ENCODE results near the gene DDTL.
"Not testable (repeated sequence)": the region's sequence is repeated elsewhere in the genome, so short reads cannot be mapped to it uniquely, and the experiment has no call there.

The DDTL gene

DNA sequence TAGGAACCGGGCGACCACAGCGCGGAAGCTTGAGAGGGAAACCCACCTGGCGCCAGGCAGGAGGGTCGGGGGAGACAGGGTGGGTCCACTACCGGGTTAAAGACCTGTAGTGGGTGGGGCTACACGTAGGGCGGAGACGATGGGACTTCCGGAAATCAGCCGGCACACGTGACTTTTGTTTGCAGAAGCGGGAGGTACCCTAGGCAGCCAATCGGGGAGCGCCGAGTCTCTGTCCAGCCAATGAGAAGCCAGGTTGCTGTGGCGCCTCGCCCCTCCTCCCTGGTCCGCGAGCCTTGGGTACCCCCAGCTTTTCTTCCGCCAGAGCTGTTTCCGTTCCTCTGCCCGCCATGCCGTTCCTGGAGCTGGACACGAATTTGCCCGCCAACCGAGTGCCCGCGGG is at the start of gene DDTL:
Gene DDTL, plus strand, starts transcription at position 321 of the 400 bp plus-strand sequence. Its CDS starts 27 bp downstream, at position 348.
- not testable (repeated sequence) for DNase-seq (ENCODE audit: low spot score)

DNA sequence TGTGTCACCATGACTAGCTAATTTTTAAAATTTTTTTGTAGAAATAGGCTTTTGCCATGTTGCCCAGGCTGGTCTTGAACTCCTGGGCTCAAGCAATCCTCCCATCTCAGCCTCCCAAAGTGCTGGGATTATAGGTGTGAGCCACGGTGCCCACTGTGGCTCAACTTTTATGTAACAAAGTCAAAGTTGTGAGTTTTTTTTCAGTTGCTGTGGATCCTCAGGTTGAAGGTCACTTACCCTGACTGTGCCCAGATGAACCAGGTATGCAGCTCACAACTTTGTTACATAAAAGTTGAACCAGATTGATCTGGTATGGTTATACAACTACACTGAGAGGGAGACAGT is 46.4 kb upstream of the DDTL start:
- not testable (repeated sequence) for DNase-seq (ENCODE audit: low spot score)

DNA sequence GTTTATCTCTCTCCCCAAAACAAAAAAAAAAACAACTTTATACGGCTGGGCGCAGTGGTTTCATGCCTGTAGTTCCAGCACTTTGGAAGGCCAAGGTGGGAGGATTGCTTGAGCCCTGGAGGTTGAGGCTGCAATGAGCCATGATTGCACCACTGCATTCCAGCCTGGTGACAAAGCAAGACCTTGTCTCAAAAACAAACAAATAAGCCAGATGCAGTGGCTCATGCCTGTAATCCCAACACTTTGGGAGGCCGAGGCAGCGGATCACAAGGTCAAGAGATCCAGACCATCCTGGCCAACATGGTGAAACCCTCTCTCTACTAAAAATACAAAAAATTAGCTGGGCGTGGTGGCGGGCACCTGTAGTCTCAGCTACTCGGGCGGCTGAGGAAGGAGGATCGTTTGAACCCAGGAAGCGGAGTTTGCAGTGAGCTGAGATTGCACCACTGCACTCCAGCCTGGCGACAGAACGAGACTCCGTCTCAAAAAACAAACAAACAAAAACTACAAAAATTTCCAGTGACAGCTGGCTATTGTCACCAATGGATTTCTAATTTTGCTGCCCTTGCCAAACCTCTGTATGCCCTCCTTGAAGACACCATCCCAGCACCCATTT is 45.0 kb upstream of the DDTL start:
- DNase-seq (ENCODE audit: low spot score) = not testable (repeated sequence)

DNA sequence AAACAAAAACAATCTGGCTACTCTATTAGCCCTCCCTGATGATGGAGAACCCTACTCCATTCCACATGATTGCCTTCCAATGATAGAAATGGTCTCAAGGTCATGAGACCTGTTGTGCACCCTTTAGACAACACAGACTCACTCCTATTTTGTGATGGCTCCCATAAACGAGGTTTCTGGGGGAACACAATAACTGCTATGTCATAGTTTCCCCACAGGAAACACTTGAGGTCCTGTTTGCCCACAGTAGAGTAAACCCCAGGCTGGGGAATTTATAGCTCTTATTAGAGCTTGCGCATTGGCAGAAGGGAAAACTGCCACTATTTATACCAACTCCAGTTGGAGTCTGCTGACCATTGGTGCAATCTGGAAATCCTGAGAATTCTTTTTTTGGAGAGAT is 43.8 kb upstream of the DDTL start:
- DNase-seq (ENCODE audit: low spot score) = no peak

DNA sequence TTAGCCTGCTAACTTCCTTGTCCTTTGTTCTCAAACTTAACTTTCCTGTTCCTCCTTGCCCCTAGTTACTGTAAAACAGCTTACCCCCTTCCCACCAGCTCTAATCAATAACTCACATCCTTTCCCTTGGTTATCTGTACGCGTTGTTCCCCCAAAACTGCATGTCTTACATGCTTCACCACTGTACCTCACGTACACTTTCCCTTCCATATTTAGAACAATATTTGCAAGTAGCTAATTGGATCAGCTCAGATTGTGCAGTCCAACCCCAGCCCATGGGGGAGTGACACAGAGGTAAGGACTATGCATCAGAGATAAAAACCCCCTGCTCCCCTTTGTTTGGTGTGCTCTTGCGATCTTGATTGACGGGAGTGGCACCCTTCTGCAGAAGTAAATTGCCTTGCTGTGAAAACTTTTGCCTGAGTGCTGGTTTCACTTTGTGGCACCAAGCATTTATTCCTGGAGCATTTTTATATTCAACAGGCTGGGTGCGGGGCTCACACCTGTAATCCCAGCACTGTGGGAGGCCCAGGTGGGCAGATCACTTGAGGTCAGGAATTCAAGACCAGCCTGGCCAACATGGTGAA is 41.6 kb upstream of the DDTL start:
- no peak for DNase-seq (ENCODE audit: low spot score)

DNA sequence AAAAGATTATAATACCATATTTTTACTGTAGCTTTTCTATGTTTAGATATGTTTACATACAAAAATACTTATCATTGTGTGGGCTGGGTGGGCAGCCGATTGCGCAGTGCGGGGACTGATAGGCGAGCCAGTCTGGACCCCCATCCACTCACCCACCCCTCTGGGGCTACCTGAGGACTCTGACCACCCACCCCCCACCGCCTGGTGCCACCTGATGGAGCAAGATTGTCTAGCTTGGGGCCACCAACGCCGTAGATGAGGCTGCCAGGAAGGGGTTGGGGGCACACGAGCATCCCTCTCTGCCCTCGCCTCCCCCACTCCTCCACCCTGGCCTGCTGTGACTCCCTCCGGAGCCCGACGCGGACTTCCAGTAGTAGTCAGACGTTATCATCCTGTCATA is 40.1 kb upstream of the DDTL start:
- no peak for DNase-seq (ENCODE audit: low spot score)

DNA sequence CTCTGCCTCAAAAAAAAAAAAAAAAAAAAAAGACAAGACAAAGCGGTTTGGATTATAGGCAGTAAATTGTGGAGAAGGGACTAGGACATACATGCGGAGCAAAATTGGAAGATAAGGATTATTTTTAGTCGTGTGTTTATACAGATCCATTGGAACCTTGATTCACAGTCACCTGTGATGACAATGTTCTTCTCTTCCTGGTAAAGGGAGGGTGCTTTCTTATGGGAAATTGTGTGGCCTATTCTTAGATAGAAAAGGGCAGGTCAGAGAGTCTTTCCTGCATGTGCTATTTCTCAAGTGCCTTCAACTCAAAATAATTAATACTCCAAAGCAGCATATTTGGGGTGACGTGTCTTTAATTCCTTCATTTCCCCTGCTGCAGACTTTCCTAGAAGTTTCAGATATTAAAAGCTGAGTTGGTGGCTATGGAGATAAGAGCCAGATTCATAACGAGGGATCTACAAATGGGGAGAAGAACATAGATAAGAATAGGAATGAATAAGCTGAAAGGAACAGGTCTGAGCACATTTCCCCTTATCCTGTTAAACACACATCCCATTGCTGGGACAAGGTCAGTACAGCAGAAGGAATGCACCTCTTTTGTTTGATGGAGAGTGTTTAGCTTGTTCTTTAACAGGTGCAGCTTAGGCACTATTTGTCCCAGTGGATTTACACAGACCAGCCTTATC is 28.2 kb upstream of the DDTL start:
- DNase-seq (ENCODE audit: low spot score) = no peak

DNA sequence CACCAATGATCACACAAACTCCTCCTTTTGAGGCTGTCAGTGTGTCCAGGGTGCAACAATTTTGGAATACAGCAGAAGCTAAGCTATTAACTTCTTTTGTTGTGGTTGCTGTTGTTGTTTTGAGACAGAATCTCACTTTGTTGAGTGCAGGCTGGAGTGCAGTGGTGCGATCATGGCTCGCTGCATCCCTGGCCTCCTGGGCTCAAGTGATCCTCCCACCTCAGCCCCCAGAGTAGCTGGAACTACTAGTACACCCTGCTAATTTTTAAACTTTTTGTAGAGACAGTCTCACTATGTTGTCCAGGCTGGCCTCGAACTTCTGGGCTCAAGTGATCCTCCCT is 27.7 kb upstream of the DDTL start:
- no peak for DNase-seq (ENCODE audit: low spot score)

DNA sequence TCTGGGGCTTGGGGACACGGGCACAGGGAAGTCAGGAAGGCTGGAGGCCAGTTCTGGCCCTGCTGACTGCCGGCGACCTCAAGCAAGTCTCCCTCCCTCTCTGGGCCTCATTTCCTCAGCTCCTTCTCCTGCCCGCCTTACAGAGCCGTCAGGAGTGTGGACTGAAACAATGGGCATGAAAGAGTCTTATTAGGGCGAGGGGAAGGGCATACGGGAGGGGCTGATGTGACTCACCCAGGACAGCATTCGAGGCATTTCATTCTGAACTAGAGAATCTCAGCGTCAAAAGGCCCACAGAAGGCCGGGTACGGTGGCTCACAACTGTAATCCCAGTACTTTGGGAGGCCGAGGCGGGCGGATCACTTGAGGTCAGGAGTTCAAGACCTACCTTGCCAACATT is 26.5 kb upstream of the DDTL start:
- DNase-seq (ENCODE audit: low spot score) = not testable (repeated sequence)

DNA sequence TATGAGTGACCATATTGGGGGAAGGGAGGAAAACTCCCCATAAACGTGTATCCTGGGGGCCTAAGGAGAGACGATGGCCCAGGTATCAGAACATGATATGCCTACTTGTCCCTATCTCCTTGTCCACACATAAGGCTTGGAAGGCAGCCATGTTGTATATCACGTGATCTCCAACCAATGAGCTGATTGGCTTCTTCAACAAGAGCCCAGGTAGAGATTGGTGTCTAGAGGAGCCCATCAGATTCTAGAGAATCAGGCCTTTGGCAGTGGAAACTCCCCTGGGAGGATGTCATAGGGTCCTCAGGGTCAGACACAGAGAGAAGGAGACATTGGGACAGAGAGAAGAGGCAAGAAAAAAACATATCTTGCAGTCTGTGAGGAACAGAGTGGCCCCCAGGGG is 19.3 kb upstream of the DDTL start:
- not testable (repeated sequence) for DNase-seq (ENCODE audit: low spot score)

DNA sequence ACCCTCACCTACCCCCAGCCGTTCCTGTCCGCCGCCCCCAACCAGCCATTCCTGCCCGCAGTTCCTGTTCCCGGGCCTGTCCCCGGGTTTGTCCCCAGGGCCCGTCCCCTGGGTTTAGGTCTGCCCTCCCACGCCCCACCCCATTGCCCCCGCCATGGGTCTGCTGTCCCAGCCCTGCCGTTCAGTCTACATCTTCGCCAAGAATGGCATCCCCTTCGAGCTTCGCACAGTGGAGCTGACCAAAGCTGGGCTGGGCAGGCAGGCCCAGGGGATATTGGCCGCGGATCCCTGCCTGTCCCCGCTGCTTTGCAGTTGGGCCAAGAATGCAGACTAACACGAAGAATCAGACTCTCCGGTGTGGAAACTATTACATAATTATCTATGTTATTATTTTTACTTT is 16.9 kb upstream of the DDTL start:
- DNase-seq (ENCODE audit: low spot score) = not testable (repeated sequence)

DNA sequence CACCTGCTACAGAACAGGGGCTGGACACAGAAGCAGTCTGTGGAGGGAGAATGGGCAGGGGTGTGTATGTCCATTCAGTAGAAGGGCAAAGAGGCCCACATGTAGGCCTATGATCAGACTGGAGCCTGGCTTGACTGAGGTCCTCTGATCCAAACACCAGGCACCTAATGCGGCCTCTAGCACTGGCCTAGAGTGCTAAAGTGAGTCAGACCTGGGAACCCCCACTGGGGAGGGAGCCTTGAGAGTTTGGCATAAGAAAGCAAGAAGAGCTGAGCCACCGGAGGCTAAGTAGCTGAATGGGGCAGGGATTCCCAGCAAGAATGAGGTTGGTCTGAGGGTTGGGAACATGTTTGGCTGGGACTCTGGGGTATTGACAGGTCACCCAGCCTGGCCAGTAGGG is 15.3 kb upstream of the DDTL start:
- DNase-seq (ENCODE audit: low spot score) = not testable (repeated sequence)

DNA sequence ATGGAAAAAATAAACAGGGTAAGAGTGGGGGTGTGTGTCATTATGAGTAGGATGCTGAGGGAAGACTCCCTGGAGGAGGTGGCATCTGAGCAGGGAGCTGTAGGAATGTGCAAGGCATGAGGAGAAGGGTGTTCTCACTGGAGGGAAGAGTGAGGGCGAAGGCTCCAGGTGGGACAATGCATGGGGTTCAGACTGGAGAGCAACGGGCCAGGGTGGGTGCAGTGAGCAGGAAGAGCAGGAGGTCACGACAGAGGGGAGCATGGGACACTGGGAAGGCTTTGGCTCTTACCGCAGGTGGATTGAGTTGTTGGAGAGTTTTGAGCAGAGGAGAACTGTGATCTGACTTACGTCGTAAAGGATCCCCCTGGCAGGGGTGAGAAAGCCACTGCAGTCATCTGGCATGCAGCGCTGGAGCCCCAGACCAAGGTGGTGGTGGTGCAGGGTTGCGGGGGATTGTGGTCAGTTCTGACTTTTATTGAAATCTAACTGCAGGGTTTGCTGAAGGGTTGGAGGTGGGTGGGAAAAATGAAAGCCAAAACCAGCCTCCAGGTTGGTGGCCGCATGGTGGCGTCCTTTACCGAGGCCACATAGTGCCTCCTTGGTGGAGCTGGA is 13.8 kb upstream of the DDTL start:
- not testable (repeated sequence) for DNase-seq (ENCODE audit: low spot score)

DNA sequence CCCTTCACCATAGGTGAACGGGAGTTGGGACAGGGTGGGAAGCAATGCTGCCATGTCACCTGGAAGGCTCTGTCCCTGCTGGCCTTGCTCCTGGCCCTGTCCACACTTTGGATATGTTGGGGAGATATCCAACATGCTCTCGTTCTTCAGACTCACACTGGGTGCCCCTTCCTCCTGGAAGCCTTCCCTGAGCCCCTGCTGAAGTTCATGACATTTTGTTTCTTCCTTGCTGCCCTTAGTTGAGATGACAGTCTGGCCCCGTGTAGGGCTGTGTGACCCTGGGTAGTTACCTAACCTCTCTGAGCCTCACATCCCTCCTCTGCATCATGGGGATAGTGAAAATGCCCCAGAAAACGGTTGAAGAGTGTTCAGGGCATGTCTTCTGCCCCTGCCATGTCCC is 13.2 kb upstream of the DDTL start:
- DNase-seq (ENCODE audit: low spot score) = not testable (repeated sequence)

DNA sequence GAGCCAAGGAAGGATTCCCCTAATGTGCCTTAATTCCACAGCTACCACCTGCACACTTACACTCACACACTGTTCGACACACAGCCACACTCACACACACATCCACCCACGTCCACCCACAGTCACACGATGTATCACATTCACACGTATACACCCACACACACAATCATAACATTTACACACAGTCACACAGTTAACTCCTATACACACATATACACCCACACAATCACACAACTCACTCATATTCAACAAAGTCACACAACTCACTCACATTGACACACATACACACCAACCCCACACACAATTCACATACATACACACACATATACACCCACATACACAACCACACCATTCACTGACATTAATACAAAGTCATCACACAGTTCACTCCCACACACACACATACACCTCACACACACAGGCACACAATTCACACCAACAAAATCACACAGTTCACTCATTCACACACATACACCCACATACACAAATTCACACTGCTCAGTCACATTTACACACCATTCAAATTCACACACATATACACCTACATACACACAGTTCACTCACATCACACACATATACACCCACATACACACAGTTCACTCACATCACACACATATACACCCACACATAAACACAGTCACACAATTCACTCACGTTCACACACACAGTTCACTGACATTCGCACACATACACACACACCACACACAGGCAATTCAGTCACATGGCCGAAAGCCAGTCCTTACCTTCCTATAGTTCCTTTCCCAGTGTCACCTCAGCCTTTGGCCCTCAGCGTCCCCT is 12.3 kb upstream of the DDTL start:
- not testable (repeated sequence) for DNase-seq (ENCODE audit: low spot score)

DNA sequence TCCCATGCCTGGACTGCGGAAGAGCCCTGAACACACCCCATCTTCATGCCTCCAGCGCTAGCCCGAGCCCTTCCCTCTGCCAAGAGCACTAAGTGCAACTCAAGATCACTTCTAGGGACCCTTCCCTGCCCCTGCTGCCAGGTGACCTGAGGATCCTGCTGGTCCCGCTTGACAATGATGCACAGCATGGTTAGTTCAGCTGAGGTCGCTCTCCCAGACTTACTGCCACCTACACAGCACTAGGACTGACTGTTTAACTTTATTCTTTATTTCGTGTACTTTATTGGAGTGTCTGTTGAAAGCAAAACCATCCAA is 11.7 kb upstream of the DDTL start:
- DNase-seq (ENCODE audit: low spot score) = not testable (repeated sequence)

DNA sequence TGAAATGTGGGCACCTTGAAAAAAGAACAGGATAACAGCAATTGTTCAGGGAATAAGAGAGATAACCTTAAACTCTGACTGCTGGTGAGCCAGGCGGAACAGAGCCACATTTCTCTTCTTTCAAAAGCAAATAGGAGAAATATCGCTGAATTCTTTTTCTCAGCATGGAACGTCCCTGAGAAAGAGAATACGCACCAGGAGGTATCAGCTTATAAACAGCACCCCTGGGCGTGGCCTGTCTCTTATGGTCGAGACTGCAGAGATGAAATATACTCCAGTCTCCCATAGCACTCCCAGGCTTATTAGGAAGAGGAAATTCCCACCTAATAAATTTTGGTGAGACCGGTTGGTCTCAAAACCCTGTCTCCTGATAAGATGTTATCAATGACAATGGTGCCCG is 10.8 kb upstream of the DDTL start:
- DNase-seq (ENCODE audit: low spot score) = not testable (repeated sequence)

DNA sequence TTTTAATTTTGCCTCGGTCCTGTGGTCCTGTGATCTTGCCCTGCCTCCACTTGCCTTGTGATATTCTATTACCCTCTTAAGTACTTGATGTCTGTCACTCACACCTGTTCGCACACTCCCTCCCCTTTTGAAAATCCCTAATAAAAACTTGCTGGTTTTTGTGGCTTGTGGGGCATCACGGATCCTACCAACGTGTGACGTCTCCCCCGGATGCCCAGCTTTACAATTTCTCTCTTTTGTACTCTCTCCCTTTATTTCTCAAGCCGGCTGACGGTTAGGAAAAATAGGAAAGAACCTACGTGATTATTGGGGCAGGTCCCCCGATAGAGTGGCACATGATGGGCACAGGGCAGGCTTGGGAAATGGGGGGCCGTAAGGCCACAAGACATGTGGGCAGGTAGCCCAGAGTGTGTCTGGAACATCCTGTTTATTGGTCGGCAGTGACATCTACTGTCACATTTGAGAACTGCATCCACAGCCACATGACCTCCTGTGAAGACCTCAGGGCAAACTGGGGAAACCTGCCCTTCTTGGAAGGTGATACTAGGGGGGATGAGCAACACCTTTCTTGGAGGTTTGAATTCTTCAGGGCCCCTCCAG is 10.3 kb upstream of the DDTL start:
- peak; percentile 86 for DNase-seq (ENCODE audit: low spot score)

DNA sequence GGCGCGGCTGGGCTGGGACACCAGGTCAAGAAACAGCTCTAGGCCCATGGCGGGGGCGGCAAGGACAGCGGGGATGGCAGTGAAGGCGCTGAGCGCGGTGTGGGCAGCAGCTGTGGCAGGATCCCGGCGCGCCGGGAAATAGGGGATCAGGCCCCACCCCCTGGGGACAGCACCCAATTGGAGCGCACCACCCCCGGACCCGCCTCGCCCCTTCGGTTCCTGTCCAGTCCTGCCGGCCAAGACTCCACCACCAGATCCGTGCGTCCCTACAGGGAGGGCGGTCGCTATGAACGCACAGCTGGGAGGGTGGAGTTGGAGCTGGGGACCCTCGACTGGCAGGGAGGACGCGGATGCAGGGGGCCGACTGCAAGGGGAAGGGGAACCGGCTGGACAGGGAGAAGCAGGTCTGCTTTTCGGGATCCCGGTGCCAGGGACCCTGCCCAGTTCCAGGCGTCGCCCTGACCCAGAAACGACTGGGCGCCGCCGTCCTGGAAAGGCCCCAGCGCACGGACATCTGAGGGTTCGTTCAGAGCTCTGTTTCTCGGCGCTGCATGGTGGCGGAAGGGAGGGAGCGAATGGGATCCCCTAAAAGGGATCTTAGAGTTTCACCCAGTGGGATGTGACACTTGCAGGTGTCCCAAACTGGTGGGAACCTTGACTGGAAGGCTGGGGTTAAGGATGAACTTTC is 5.5 kb upstream of the DDTL start, which contains the start of gene GSTT2B:
Gene GSTT2B, minus strand, starts transcription at position 112 of the 688 bp plus-strand sequence. Its CDS starts 64 bp downstream, at position 48.
- not testable (repeated sequence) for DNase-seq (ENCODE audit: low spot score)

DNA sequence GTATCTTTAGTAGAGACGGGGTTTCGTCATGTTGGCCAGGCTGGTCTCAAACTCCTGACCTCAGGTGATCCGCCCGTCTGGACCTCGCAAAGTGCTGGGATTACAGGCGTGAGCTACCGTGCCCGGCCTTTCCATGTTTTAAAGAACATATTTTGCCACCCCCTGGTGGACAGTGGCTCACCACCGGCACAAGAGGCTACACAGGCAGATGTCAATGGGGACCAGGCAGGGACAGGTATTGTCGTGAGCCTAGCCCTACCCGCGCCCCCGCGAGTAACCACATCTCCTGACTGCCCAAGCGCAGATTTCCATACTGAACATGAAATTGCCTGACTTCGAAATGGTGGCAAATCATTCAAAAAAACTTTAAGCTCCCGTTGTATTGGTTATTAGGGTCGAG is 594 bp upstream of the DDTL start:
- not testable (repeated sequence) for DNase-seq (ENCODE audit: low spot score)

DNA sequence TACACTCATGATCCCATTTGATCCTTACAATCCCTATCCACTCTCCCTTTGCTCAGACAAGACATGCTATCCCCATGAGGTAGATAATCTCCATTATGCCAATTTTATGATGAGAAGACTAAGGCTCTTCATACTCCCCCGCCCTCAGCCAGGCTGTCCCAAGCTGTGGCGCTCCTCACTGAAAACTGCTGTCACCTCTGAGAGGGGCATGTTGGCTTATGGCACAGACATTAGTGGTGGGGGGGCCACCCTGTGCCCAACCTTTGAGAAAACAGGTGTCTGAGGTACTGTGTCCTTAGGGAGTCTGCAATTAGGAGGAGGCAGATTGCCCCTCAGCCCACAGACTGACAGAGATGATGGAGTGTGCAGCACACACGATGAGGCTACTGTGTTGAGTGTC is 2.4 kb downstream of the DDTL start:
- DNase-seq (ENCODE audit: low spot score) = no peak
